ENCODE results near the gene EDDM13.

DNA sequence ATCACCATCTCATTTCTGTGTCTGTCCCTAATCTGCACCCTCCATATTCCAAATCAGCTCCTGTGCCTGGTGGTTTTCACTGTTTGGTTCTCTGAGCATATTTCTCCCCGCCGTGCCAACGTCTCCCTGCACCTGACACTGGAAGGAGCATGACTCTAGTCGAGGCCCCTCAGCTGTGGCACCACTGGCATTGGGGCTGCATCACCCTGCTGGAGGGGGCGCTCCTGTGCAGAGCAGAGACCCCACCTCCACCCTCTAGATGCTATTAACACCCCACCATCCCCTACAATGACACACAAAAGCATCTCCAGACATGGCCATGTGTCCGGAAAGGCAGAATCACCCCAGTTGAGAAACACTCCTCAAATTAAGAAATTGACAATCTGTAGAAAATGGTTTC, 49.6 kb upstream of the EDDM13 start:
- TF ChIP-seq, protein P1, sequence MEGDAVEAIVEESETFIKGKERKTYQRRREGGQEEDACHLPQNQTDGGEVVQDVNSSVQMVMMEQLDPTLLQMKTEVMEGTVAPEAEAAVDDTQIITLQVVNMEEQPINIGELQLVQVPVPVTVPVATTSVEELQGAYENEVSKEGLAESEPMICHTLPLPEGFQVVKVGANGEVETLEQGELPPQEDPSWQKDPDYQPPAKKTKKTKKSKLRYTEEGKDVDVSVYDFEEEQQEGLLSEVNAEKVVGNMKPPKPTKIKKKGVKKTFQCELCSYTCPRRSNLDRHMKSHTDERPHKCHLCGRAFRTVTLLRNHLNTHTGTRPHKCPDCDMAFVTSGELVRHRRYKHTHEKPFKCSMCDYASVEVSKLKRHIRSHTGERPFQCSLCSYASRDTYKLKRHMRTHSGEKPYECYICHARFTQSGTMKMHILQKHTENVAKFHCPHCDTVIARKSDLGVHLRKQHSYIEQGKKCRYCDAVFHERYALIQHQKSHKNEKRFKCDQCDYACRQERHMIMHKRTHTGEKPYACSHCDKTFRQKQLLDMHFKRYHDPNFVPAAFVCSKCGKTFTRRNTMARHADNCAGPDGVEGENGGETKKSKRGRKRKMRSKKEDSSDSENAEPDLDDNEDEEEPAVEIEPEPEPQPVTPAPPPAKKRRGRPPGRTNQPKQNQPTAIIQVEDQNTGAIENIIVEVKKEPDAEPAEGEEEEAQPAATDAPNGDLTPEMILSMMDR (IDR thresholded peaks at IDR 0.05; ENCODE audit: low read depth, low read length, poor library complexity, severe bottlenecking): no peak
- TF ChIP-seq EZH2phosphoT487 (IDR thresholded peaks at IDR 0.05; ENCODE audit: borderline replicate concordance, low read length): no peak

Measured in DOHH2 (cell line).